Renal cortical epithelial cell (primary cell): Measurements from ENCODE around the gene ZNF146. TPM values are rescaled to one million over a fixed set of nuclear protein-coding genes. Genes with fewer than 3 reads are reported as not detected.
"Not testable (repeated sequence)": the region's sequence is repeated elsewhere in the genome, so short reads cannot be mapped to it uniquely, and the experiment has no call there.

ENCODE experiments used
- DNase-seq: peaks from one replicate; pipeline ENCODE4 v3.0.0-alpha.2; 2011; ENCODE audit warnings: low read depth
- total RNA-seq: library from RNA; depleted of rRNA; stranded (reverse); fragments of >200 nt; gene quantifications from 2 replicates; pipeline ENCODE4 v1.2.3, GENCODE V29; 2014

Gene ZNF146
- total RNA-seq, result 126 and 190 TPM in 2 replicates

GRCh38 chr19:36214386-36215275 lies at the start of gene ZNF146, which contains the start of gene ZNF565:
Gene ZNF146, plus strand, starts transcription at chr19:36215106. Its CDS starts 21,335 bp downstream, at chr19:36236441.
Gene ZNF565, minus strand, starts transcription at chr19:36214665. Its CDS starts 12,680 bp downstream, at chr19:36201985.
- peak; percentile 96 for DNase-seq

- no peak for DNase-seq
Measured at GRCh38 chr19:36169084-36169760, 45.7 kb upstream of the ZNF146 start.

- DNase-seq, result no peak
Measured at GRCh38 chr19:36172852-36173251, 42.1 kb upstream of the ZNF146 start.

- not testable (repeated sequence) for DNase-seq
Measured at GRCh38 chr19:36173846-36174245, 41.1 kb upstream of the ZNF146 start.

GRCh38 chr19:36179077-36179476 lies 35.8 kb upstream of the ZNF146 start:
- not testable (repeated sequence) for DNase-seq

- DNase-seq, result no peak
Measured at GRCh38 chr19:36182612-36183244, 32.2 kb upstream of the ZNF146 start.

GRCh38 chr19:36183245-36183628 lies 31.7 kb upstream of the ZNF146 start:
- no peak for DNase-seq

- not testable (repeated sequence) for DNase-seq
Measured at GRCh38 chr19:36186722-36187121, 28.2 kb upstream of the ZNF146 start.

- no peak for DNase-seq
Measured at GRCh38 chr19:36196249-36196648, 18.7 kb upstream of the ZNF146 start.

GRCh38 chr19:36198119-36198518 lies 16.8 kb upstream of the ZNF146 start:
- DNase-seq, result no peak

GRCh38 chr19:36201684-36202083 lies 13.2 kb upstream of the ZNF146 start:
- DNase-seq, result no peak

- no peak for DNase-seq
Measured at GRCh38 chr19:36203293-36203692, 11.6 kb upstream of the ZNF146 start.

- no peak for DNase-seq
Measured at GRCh38 chr19:36207605-36208252, 7.2 kb upstream of the ZNF146 start.

GRCh38 chr19:36209372-36209771 lies 5.5 kb upstream of the ZNF146 start:
- DNase-seq, result no peak

GRCh38 chr19:36210497-36210896 lies 4.4 kb upstream of the ZNF146 start:
- DNase-seq, result no peak

GRCh38 chr19:36212895-36213294 lies 2.0 kb upstream of the ZNF146 start:
- no peak for DNase-seq

- DNase-seq, result peak; percentile 19
Measured at GRCh38 chr19:36215276-36216123, 594 bp downstream of the ZNF146 start.

GRCh38 chr19:36221474-36221873 lies 6.6 kb downstream of the ZNF146 start:
- DNase-seq, result no peak

GRCh38 chr19:36222503-36222902 lies 7.6 kb downstream of the ZNF146 start:
- no peak for DNase-seq

- DNase-seq, result no peak
Measured at GRCh38 chr19:36225219-36225892, 10.4 kb downstream of the ZNF146 start.
